HEK293 (cell line): Measurements from ENCODE around the gene RNF126.

Source experiments
- CTCF ChIP-seq: fragments of 450-650 bp; formaldehyde crosslinking; IDR thresholded peaks from 2 replicates; pipeline ENCODE4 v1.5.1; 2016; ENCODE audit warnings: missing biosample characterization, missing genetic modification characterization
- KLF16 ChIP-seq: fragments of 450-650 bp; formaldehyde crosslinking; IDR thresholded peaks from 2 replicates; pipeline ENCODE4 v1.5.1; 2017; ENCODE audit warnings: missing biosample characterization, missing genetic modification characterization
- MYNN ChIP-seq: fragments of 450-650 bp; formaldehyde crosslinking; IDR thresholded peaks from 2 replicates; pipeline ENCODE4 v1.5.1; 2016; ENCODE audit warnings: missing biosample characterization, missing genetic modification characterization, borderline replicate concordance
- SP7 ChIP-seq: fragments of 450-650 bp; formaldehyde crosslinking; IDR thresholded peaks from 2 replicates; pipeline ENCODE4 v1.5.1; 2016; ENCODE audit warnings: missing biosample characterization, missing genetic modification characterization
- ZBTB8A ChIP-seq: fragments of 450-650 bp; formaldehyde crosslinking; IDR thresholded peaks from 2 replicates; pipeline ENCODE4 v1.5.1; 2016; ENCODE audit warnings: missing biosample characterization, missing genetic modification characterization
- ZNF114 ChIP-seq: fragments of 450-650 bp; formaldehyde crosslinking; IDR thresholded peaks from 2 replicates; pipeline ENCODE4 v1.5.0; 2017; ENCODE audit warnings: missing biosample characterization, missing genetic modification characterization
- ZNF184 ChIP-seq: fragments of 450-650 bp; IDR thresholded peaks from 2 replicates; pipeline ENCODE4 v1.5.1; 2018; ENCODE audit warnings: missing biosample characterization, mild to moderate bottlenecking, missing genetic modification characterization
- ZNF202 ChIP-seq: fragments of 450-650 bp; formaldehyde crosslinking; IDR thresholded peaks from 2 replicates; pipeline ENCODE4 v1.5.1; 2016; ENCODE audit warnings: missing biosample characterization, missing genetic modification characterization, borderline replicate concordance
- ZNF24 ChIP-seq: fragments of 450-650 bp; formaldehyde crosslinking; IDR thresholded peaks from 2 replicates; pipeline ENCODE4 v1.5.1; 2016; ENCODE audit warnings: missing biosample characterization, missing genetic modification characterization
- ZNF423 ChIP-seq: fragments of 450-650 bp; formaldehyde crosslinking; IDR thresholded peaks from 2 replicates; pipeline ENCODE4 v1.5.1; 2016; ENCODE audit warnings: missing biosample characterization, missing genetic modification characterization
- ZNF645 ChIP-seq: fragments of 450-650 bp; formaldehyde crosslinking; IDR thresholded peaks from 2 replicates; pipeline ENCODE4; 2016; ENCODE audit warnings: missing biosample characterization, missing genetic modification characterization
- ZNF704 ChIP-seq: fragments of 450-650 bp; formaldehyde crosslinking; IDR thresholded peaks from 2 replicates; pipeline ENCODE4 v1.5.1; 2016; ENCODE audit warnings: missing biosample characterization, missing genetic modification characterization

- TF ChIP-seq CTCF: no peak
- no peak for TF ChIP-seq ZNF24 (tag by site-specific recombination)
- no peak for TF ChIP-seq ZNF114 (tag by site-specific recombination)
- no peak for TF ChIP-seq ZNF704 (tag by site-specific recombination)
- no peak for TF ChIP-seq KLF16 (tag by site-specific recombination)
- no peak for TF ChIP-seq ZBTB8A (tag by site-specific recombination)
- TF ChIP-seq ZNF202: no peak
- TF ChIP-seq ZNF645: no peak
- TF ChIP-seq MYNN (tag by site-specific recombination): no peak
- TF ChIP-seq ZNF184: no peak
- TF ChIP-seq SP7 (tag by site-specific recombination): no peak
- TF ChIP-seq ZNF423 (tag by site-specific recombination): no peak
These were observed 61.7 kb downstream of the RNF126 start for GRCh38 chr19:601310-601709.
